ENCODE results near the gene GTPBP4. TPM values are rescaled to one million over a fixed set of nuclear protein-coding genes. Genes with fewer than 3 reads are reported as not detected.
"Not testable (repeated sequence)": the region's sequence is repeated elsewhere in the genome, so short reads cannot be mapped to it uniquely, and the experiment has no call there.

The GTPBP4 gene
- total and polyA plus RNA-seq, 2 donors, result 27.4 to 28.4 TPM

DNA sequence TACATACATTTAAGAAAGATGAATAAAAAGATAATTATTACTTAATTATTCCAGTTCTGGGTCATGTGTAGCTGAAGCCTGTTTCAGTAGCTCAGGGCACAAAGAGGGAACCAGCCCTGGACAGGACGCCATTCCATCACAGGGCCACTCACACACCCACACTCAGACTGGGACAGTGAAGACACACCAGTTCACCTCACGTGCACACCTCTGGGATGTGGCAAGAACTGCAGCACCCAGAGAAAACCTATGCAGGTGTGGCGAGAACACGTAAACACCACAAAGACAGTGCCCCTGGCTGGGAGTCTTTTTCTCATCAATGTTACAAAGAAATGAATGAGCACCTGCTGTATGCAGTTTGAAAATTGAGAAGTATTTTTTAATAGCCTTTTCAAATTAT, 62.3 kb downstream of the GTPBP4 start:
- Histone ChIP-seq H3K4me1 (ENCODE audit: insufficient read depth) (peaks cover 2% of the 10 kb centered on the region), H3K27ac (ENCODE audit: low read depth) (no peak overlapping the region), H3K4me3 (ENCODE audit: low read depth, low read length) (no peak overlapping the region), H3K36me3 (ENCODE audit: insufficient read depth) (no peaks in the 10 kb centered on the region)
- no peak for DNase-seq (ENCODE audit: extremely low spot score)
- WGBS, result 70% methylated on average over 4 of the region's 4 CpGs

DNA sequence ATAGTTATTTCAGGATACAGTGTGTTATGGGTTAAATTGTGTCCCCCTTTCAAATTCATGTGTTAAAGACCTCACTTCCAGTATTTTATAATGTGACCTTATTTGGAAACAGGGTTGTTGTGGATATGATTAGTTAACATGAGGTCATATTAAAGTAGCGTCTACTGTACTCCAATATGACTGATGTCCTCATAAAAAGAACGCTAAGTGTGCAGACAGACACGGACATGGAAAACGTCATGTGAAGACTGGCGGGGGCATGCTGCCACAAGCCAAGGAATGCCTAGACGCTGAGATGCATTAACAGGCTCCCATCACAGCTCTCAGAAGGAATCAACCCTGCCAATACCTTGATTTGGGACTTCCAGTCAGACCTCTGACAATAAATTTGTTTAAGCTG, 66.5 kb downstream of the GTPBP4 start:
- no peak for DNase-seq (ENCODE audit: extremely low spot score)
- Histone ChIP-seq H3K4me3 (ENCODE audit: low read depth, low read length) (no peak overlapping the region), H3K27ac (ENCODE audit: low read depth) (no peak overlapping the region), H3K4me1 (ENCODE audit: insufficient read depth) (peaks cover 2% of the 10 kb centered on the region), H3K36me3 (ENCODE audit: insufficient read depth) (no peaks in the 10 kb centered on the region)
- WGBS, result 51% methylated on average over 6 of the region's 6 CpGs

DNA sequence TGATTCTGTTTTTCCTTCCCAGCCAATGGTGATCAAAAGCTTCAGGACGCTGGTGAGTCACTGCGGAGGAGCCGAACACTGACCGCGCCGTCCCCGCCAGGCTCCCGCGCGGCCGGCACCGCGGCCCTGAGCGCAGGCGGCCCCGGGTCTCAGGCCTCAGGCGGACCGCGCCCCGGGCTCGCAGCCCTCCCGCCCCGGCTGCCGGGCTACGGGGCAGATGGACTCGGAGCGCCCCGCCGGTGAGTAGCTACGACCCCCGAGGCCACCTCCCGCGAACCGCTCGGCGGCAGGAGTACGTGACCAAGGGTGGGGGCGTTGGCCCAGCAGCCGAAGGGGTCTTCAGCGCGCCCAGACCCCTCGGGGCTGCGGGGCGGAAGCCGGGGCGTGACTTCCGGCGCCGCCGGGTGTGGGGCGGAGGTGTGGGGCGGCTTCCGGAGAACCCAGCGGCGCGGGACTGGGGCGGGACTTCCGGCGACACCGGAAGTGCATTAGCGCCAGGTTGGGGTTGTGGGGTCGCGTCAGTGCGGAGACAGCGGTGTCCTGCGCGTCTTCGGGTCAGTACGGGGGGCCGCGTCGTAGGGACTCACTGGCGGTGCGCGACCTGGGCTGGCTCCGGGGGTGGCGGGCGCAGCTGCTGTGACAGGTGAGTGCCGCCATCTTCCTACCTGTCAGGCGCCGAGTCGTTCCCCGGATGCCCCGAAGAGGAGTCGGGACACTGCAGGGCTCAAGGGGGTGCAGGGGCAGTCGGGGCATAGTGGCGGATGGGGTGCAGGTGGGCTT, 68.3 kb downstream of the GTPBP4 start, which contains the start of gene WDR37:
WDR37 (plus strand) TSS at position 60 of the 780 bp plus-strand sequence. CDS start 15,771 bp downstream, outside the sequence.
- under 1% methylated on average over 87 of the region's 87 CpGs for WGBS
- peak within 1 kb of the TSS; percentile 83 for H3K4me3 ChIP-seq (ENCODE audit: low read depth, low read length)
- H3K4me1 ChIP-seq (ENCODE audit: insufficient read depth), result peaks cover 2% of the 10 kb centered on the region
- H3K36me3 ChIP-seq (ENCODE audit: insufficient read depth), result no peaks in the 10 kb centered on the region
- peak; percentile 28 for DNase-seq (ENCODE audit: extremely low spot score)
- peak within 1 kb of the TSS; percentile 99 for H3K27ac ChIP-seq (ENCODE audit: low read depth)

DNA sequence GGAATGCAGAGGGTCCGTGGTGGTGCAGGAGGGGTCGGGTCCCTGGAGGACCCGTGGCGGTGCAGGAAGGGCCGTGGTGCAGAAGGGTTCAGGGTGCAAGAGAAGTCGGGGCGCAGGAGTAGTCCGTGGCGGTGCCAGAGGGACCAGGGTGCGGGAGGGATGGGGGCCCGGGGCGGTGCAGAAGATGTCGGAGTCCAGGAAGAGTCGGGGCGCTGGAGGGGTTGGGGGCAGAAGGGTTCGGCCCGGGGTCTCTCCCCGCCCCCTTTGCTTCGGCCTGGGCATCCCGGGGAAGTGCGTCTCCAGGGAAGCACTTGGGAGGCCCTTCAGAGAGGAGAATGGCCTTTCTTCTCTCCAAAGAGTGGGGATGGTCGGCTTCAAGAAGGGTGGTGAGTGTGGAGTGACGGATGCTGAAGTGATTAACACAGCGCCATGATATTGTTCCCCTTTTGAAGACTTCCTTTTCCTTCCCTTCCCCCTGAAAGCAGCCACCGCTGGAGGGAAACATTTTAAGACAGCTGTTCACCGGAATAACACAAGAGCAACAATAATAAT, 68.9 kb downstream of the GTPBP4 start:
- under 1% methylated on average over 26 of the region's 26 CpGs for WGBS
- H3K4me1 ChIP-seq (ENCODE audit: insufficient read depth), result peaks cover 2% of the 10 kb centered on the region
- no peak for DNase-seq (ENCODE audit: extremely low spot score)

DNA sequence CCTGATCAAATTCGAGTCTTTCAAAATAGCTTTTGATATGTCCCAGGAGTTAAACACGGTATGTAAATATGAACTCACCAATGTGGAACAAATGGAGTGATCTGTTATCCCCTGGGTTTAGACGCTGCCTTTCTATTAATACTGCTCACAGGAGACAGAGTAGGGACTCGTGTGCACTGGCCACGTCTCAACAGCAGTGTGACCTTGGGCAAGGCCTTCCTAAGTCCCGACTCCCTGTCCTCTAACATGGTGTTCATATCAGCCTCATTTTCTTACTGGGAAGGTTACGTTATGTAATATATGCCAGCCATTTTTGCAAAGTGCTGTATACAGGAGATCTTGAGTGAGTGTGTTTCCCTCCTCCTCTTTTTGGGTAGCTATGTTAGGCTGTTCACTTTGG, 69.8 kb downstream of the GTPBP4 start:
- Histone ChIP-seq H3K36me3 (ENCODE audit: insufficient read depth) (no peaks in the 10 kb centered on the region), H3K4me3 (ENCODE audit: low read depth, low read length) (no peak overlapping the region), H3K27ac (ENCODE audit: low read depth) (no peak overlapping the region)

More for the DNA sequence above, 68.9 kb downstream of the GTPBP4 start:
- H3K27ac ChIP-seq (ENCODE audit: low read depth), result no peak overlapping the region
- H3K36me3 ChIP-seq (ENCODE audit: insufficient read depth), result no peaks in the 10 kb centered on the region
- peak overlapping the region; percentile 83 for H3K4me3 ChIP-seq (ENCODE audit: low read depth, low read length)

DNA sequence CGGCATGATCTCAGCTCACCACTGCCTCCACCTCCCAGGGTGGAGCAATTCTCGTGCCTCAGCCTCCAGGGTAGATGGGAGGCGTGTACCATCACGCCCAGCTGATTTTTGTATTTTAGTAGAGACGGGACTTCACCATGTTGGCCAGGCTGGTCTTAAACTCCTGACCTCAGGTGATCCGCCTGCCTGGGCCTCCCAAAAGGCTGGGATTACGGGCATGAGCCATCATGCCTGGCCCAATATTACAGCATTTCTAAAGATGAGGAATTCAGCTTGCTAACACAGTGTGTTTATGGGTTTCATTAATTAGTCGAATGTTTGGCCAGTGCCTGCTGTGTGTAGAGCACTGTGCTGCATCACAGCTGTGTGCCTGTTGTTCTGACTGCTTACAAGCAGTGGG, 71.7 kb downstream of the GTPBP4 start:
- peaks cover under 1% of the 10 kb centered on the region for H3K4me1 ChIP-seq (ENCODE audit: insufficient read depth)
- WGBS, result 93% methylated on average over 8 of the region's 8 CpGs
- H3K27ac ChIP-seq (ENCODE audit: low read depth), result no peak overlapping the region

More for the DNA sequence above, 69.8 kb downstream of the GTPBP4 start:
- DNase-seq (ENCODE audit: extremely low spot score), result no peak
- 79% methylated on average over 7 of the region's 7 CpGs for WGBS
- H3K4me1 ChIP-seq (ENCODE audit: insufficient read depth), result peaks cover 2% of the 10 kb centered on the region

DNA sequence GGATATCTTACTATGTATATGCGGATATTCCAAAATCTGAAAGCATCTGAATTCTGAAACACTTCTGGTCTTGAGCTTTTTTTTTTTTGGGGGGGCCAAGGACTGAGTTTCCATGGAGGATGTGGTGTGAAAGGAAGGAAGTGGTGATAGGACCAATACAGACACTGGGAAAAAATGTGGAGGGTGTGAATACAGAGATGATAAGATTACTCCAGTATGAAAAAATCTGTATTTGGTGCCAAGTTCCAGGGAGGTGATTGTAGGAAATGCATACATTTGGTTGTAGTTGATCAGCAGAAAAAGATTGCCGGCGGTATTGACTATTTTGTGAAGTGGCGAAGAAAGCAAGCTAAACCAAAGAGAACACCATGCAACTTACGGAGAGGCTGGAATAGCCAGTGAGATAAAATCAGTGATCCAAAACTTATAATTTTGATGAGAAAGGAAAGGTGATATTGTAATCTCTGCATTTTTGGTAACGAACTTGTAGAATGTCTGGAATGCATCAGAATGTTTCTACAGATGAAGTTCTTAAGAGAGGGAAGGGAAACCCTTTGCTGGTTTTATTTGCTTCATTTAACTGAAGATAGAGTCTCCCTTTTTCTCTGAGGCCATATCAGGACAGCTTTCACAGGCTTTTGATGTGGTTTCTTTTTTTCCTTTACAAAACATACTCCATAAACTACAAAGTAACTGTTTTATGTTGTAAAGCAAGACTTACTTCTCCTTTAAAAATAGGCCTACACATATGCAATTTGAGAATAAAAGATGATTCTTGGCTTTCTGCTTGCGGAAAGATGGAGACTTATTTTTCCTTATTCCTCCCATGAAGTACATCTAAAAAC, 73.9 kb downstream of the GTPBP4 start:
- H3K4me3 ChIP-seq (ENCODE audit: low read depth, low read length), result no peak overlapping the region
- no peaks in the 10 kb centered on the region for H3K36me3 ChIP-seq (ENCODE audit: insufficient read depth)
- H3K4me1 ChIP-seq (ENCODE audit: insufficient read depth), result no peaks in the 10 kb centered on the region
- no peak overlapping the region for H3K27ac ChIP-seq (ENCODE audit: low read depth)
- WGBS, result 89% methylated on average over 7 of the region's 7 CpGs
- no peak for DNase-seq (ENCODE audit: extremely low spot score)

More for the DNA sequence above, 71.7 kb downstream of the GTPBP4 start:
- Histone ChIP-seq H3K4me3 (ENCODE audit: low read depth, low read length) (no peak overlapping the region), H3K36me3 (ENCODE audit: insufficient read depth) (no peaks in the 10 kb centered on the region)
- DNase-seq (ENCODE audit: extremely low spot score), result no peak

DNA sequence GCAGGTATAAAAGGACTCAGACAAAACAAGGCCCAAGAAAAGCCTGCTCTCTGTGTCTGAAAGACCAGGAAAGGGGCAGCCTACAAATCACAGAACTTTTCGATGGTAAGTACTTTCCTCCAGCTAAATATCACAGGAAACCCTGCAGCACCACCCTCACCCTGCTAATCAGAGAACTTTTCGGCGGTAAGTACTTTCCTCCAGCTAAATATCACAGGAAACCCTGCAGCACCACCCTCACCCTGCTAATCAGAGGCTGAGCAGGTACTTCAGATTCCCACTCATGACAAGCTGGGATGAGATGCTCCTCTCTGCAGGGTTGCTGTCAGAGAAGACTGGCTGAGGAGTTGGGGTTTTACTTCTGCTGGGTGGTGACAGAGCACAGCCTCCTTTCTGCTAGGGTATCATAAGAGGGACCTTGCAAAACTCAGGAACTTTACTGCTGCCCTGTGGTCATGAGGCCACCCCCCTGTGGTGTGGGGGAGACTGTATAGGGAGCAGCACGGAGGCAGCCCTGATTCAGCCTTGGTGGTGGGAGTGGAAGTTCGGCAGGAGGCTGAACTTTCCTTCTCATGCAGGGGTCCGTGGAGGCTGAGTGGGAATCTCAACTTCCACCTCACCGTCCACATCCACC, 75.1 kb downstream of the GTPBP4 start:
- Histone ChIP-seq H3K4me3 (ENCODE audit: low read depth, low read length) (no peak overlapping the region), H3K27ac (ENCODE audit: low read depth) (no peak overlapping the region), H3K4me1 (ENCODE audit: insufficient read depth) (no peaks in the 10 kb centered on the region), H3K36me3 (ENCODE audit: insufficient read depth) (no peaks in the 10 kb centered on the region)
- WGBS, result 88% methylated on average over 7 of the region's 7 CpGs
- DNase-seq (ENCODE audit: extremely low spot score), result no peak

DNA sequence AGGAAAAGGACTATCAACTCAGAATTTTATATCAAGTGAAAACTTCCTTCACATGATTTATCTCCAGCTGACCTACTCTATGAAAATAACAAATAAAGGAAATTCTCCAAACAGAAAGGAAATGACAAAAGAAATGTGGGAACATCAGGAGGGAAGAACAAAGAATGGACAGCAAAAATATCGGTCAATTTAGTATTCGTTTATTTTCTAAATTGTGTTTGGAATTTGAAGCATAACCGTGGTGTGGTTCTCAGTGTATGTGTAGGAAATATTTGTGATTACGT, 76.7 kb downstream of the GTPBP4 start:
- no peak for DNase-seq (ENCODE audit: extremely low spot score)
- Histone ChIP-seq H3K4me3 (ENCODE audit: low read depth, low read length) (no peak overlapping the region), H3K4me1 (ENCODE audit: insufficient read depth) (no peaks in the 10 kb centered on the region), H3K36me3 (ENCODE audit: insufficient read depth) (no peaks in the 10 kb centered on the region), H3K27ac (ENCODE audit: low read depth) (no peak overlapping the region)
- WGBS, result 93% methylated on average over 4 of the region's 4 CpGs

DNA sequence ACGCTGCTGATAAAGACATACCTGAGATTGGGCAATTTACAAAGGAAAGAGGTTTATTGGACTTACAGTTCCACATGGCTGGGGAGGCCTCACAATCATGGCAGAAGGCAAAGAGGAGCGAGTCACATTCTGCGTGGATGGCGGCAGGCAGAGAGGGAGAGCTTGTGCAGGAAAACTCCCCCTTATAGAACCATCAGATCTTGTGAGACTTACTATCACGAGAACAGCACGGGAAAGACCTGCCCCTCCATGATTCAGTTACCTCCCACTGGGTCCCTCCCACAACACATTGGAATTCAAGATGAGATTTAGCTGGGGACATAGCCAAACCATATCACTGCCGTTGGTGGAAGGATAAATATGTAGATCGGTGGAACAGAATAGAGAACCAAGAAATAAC, 78.5 kb downstream of the GTPBP4 start:
- not testable (repeated sequence) for H3K36me3 ChIP-seq (ENCODE audit: insufficient read depth); DNase-seq (ENCODE audit: extremely low spot score)
- 86% methylated on average over 8 of the region's 8 CpGs for WGBS

DNA sequence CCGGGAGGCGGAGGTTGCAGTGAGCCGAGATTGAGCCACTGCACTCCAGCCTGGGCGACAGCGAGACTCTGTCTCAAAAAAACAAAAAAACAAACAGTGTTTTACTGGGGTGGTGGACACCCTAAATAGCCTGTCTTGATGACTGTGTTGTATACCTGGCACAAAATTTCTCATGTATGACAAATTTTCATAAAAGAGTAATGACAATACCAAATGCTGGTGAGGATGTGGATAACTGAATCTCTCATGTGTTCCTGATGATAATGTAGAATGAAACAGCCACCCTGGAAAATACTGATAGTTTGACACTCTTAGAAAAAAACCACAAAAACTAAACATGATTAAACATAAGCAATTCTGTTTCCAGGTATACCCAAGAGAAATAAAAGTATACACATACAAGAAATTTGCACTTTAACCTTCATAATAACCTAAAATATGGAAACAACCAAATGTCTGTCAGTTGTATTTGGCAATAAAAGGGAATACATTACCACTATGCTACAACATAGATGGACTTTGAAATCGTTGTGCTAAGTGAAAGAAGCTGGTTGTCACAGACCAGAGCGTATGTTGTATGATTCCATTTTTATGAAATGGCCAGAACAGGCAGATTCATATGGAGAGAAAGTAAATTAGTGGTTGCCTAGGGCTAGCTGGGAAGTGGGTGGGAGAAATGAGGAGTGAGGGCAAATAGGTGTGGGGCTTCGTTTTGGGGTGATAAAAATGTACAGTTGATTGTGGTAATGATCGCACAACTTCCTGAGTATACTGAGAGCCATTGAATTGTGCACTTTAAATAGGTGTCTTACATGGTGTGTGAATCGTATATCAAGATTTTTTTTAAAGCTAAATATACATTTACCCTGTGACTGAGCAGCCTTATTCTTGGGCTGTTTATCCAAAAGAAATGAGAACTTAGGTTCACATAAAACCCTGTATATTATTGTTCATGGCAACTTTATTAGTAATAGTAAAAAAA, 80.4 kb downstream of the GTPBP4 start:
- WGBS, result 92% methylated on average over 10 of the region's 10 CpGs
- Histone ChIP-seq H3K4me1 (ENCODE audit: insufficient read depth) (no peaks in the 10 kb centered on the region), H3K4me3 (ENCODE audit: low read depth, low read length) (no peak overlapping the region), H3K36me3 (ENCODE audit: insufficient read depth) (no peaks in the 10 kb centered on the region), H3K27ac (ENCODE audit: low read depth) (no peak overlapping the region)
- DNase-seq (ENCODE audit: extremely low spot score), result no peak

More for the DNA sequence above, 78.5 kb downstream of the GTPBP4 start:
- H3K4me1 ChIP-seq (ENCODE audit: insufficient read depth); H3K4me3 ChIP-seq (ENCODE audit: low read depth, low read length); H3K27ac ChIP-seq (ENCODE audit: low read depth): not testable (repeated sequence)
